Trophoblast cell (in vitro differentiated cells and primary cell): ENCODE measurements around the gene NBAS.

ENCODE experiments used
- DNase-seq, 2 donors: peaks; one replicate each; pipeline ENCODE4 v3.0.0-alpha.2; 2016
- H2AFZ ChIP-seq: 2 replicates; pipeline ENCODE4 v1.6.1; 2013; ENCODE audit warnings: low read length, moderate library complexity, mild to moderate bottlenecking; ENCODE audit not compliant: insufficient read depth, poor library complexity
- H2AK5ac ChIP-seq: 2 replicates; pipeline ENCODE4 v1.6.1; 2013; ENCODE audit warnings: mild to moderate bottlenecking, low read length
- H2BK120ac ChIP-seq: 2 replicates; pipeline ENCODE4 v1.6.1; 2013; ENCODE audit warnings: low read length, mild to moderate bottlenecking, moderate library complexity; ENCODE audit not compliant: insufficient read depth, poor library complexity
- H2BK12ac ChIP-seq: 2 replicates; pipeline ENCODE4 v1.6.1; 2013; ENCODE audit warnings: mild to moderate bottlenecking, low read length, moderate library complexity
- H2BK5ac ChIP-seq: 2 replicates; pipeline ENCODE4 v1.6.1; 2013; ENCODE audit warnings: low read length, low read depth, moderate library complexity, mild to moderate bottlenecking; ENCODE audit not compliant: poor library complexity
- H3K14ac ChIP-seq: 2 replicates; pipeline ENCODE4 v1.6.1; 2013; ENCODE audit warnings: mild to moderate bottlenecking, low read length
- H3K18ac ChIP-seq: 2 replicates; pipeline ENCODE4 v1.6.1; 2013; ENCODE audit warnings: mild to moderate bottlenecking, low read length
- H3K23ac ChIP-seq: 2 replicates; pipeline ENCODE4 v1.6.1; 2013; ENCODE audit warnings: low read length
- H3K27ac ChIP-seq: 2 replicates; pipeline ENCODE4 v1.5.1; 2013; ENCODE audit warnings: low read depth, mild to moderate bottlenecking, inconsistent platforms, low read length, moderate library complexity
- H3K27me3 ChIP-seq: 2 replicates; pipeline ENCODE4 v1.6.1; 2013; ENCODE audit warnings: inconsistent platforms, mild to moderate bottlenecking, low read length, moderate library complexity; ENCODE audit not compliant: insufficient read depth
- H3K36me3 ChIP-seq, 2 experiments: 1 replicate in 1 of 2; 2 replicates in 1 of 2; pipeline ENCODE4 v1.6.1; 2013; ENCODE audit warnings: low read length in 2 of 2, mild to moderate bottlenecking in 2 of 2, moderate library complexity in 1 of 2; ENCODE audit not compliant: insufficient read depth in 2 of 2, control insufficient read depth in 1 of 2
- H3K4ac ChIP-seq: 2 replicates; pipeline ENCODE4 v1.6.1; 2013; ENCODE audit warnings: low read depth, mild to moderate bottlenecking, low read length, moderate library complexity
- H3K4me1 ChIP-seq, 2 experiments: 1 replicate in 1 of 2; 2 replicates in 1 of 2; pipeline ENCODE4 v1.6.1; 2013; ENCODE audit warnings: low read length in 2 of 2, mild to moderate bottlenecking in 2 of 2, moderate library complexity in 1 of 2; ENCODE audit not compliant: insufficient read depth in 2 of 2, control insufficient read depth in 1 of 2
- H3K4me2 ChIP-seq: 2 replicates; pipeline ENCODE4 v1.6.1; 2013; ENCODE audit warnings: inconsistent platforms, mild to moderate bottlenecking, low read length, moderate library complexity
- H3K4me3 ChIP-seq: 2 replicates; pipeline ENCODE4 v1.5.1; 2013; ENCODE audit warnings: mild to moderate bottlenecking, low read depth, low read length, inconsistent platforms
- H3K79me1 ChIP-seq: one replicate; pipeline ENCODE4 v1.6.1; 2013; ENCODE audit warnings: low read length
- H3K79me2 ChIP-seq: 2 replicates; pipeline ENCODE4 v1.6.1; 2013; ENCODE audit warnings: low read length, mild to moderate bottlenecking; ENCODE audit not compliant: control insufficient read depth, insufficient read depth, poor library complexity
- H3K9ac ChIP-seq: 2 replicates; pipeline ENCODE4 v1.6.1; 2013; ENCODE audit warnings: mild to moderate bottlenecking, low read length
- H3K9me3 ChIP-seq: 2 replicates; pipeline ENCODE4 v1.6.1; 2013; ENCODE audit warnings: low read depth, mild to moderate bottlenecking, control low read depth, inconsistent platforms, low read length; ENCODE audit not compliant: insufficient read depth
- H4K12ac ChIP-seq: 2 replicates; pipeline ENCODE4 v1.6.1; 2013; ENCODE audit warnings: low read depth, mild to moderate bottlenecking, low read length, moderate library complexity
- H4K8ac ChIP-seq: 2 replicates; pipeline ENCODE4 v1.6.1; 2013; ENCODE audit warnings: low read depth, mild to moderate bottlenecking, low read length, moderate library complexity
- H4K91ac ChIP-seq: one replicate; pipeline ENCODE4 v1.6.1; 2013; ENCODE audit warnings: low read depth, mild to moderate bottlenecking, low read length, moderate library complexity
- WGBS: extraction: QIAGEN DNeasy Blood & Tissue Kit; methylation state at CpG from one replicate; pipeline ENCODE4 v1.1.7; 2013; ENCODE audit warnings: missing lambda C conversion rate; ENCODE audit not compliant: insufficient read length, insufficient coverage; ENCODE audit errors: extremely low coverage; 5-methylcytosine and 5-hydroxymethylcytosine counted together

Gene NBAS

GRCh38 chr2:15198051-15198450 lies 363.1 kb downstream of the NBAS start:
- no peak overlapping the region for H2AFZ ChIP-seq
- no peaks in the 10 kb centered on the region for H3K79me2 ChIP-seq
- no peak overlapping the region for H3K4me3 ChIP-seq
- peaks cover 3 to 4% of the 10 kb centered on the region in 2 experiments for H3K4me1 ChIP-seq
- no peak overlapping the region for H2AK5ac ChIP-seq
- no peak overlapping the region for H4K12ac ChIP-seq
- H3K79me1 ChIP-seq, result no peaks in the 10 kb centered on the region
- no peak overlapping the region for H4K91ac ChIP-seq
- H2BK120ac ChIP-seq, result no peak overlapping the region
- no CpG with 5 or more reads among the region's 3 CpGs for WGBS
- H3K36me3 ChIP-seq, result no peaks in the 10 kb centered on the region
- no peak overlapping the region for H3K14ac ChIP-seq
- no peak overlapping the region for H3K4me2 ChIP-seq
- no peak overlapping the region for H3K4ac ChIP-seq
- H3K9me3 ChIP-seq, result no peaks in the 10 kb centered on the region
- H3K27ac ChIP-seq, result no peak overlapping the region
- DNase-seq, result no peak
- H3K9ac ChIP-seq, result no peak overlapping the region
- H2BK5ac ChIP-seq, result no peak overlapping the region
- no peak overlapping the region for H4K8ac ChIP-seq
- no peak overlapping the region for H3K18ac ChIP-seq
- no peak overlapping the region for H3K23ac ChIP-seq
- H2BK12ac ChIP-seq, result no peak overlapping the region
- H3K27me3 ChIP-seq, result no peaks in the 10 kb centered on the region

GRCh38 chr2:15195813-15196212 lies 365.3 kb downstream of the NBAS start:
- Histone ChIP-seq H3K4me2 (no peak overlapping the region), H3K27ac (no peak overlapping the region), H3K79me1 (no peaks in the 10 kb centered on the region), H3K4me3 (no peak overlapping the region), H3K4ac (no peak overlapping the region), H4K12ac (no peak overlapping the region), H3K4me1 (peaks cover 6 to 7% of the 10 kb centered on the region in 2 experiments), H3K36me3 (no peaks in the 10 kb centered on the region), H3K14ac (no peak overlapping the region), H3K27me3 (no peaks in the 10 kb centered on the region), H2BK12ac (no peak overlapping the region), H3K18ac (no peak overlapping the region), H3K9ac (no peak overlapping the region), H3K23ac (no peak overlapping the region), H3K9me3 (no peaks in the 10 kb centered on the region), H2AFZ (no peak overlapping the region), H2BK5ac (no peak overlapping the region), H2AK5ac (no peak overlapping the region), H3K79me2 (no peaks in the 10 kb centered on the region), H2BK120ac (no peak overlapping the region), H4K8ac (no peak overlapping the region), H4K91ac (no peak overlapping the region)
- WGBS, result no CpG with 5 or more reads among the region's 4 CpGs
- DNase-seq, result peak; percentile 75 to 94

- H3K79me2 ChIP-seq, result no peaks in the 10 kb centered on the region
- H4K91ac ChIP-seq, result no peak overlapping the region
- peaks cover 0 to 2% of the 10 kb centered on the region in 2 experiments for H3K36me3 ChIP-seq
- H4K12ac ChIP-seq, result no peak overlapping the region
- no peak overlapping the region for H3K4me3 ChIP-seq
- WGBS, result 100% methylated on average over 2 of the region's 4 CpGs
- H3K27ac ChIP-seq, result no peak overlapping the region
- H3K9me3 ChIP-seq, result no peaks in the 10 kb centered on the region
- no peak overlapping the region for H3K9ac ChIP-seq
- no peak overlapping the region for H3K4ac ChIP-seq
- H2AFZ ChIP-seq, result no peak overlapping the region
- peaks cover 6 to 7% of the 10 kb centered on the region in 2 experiments for H3K4me1 ChIP-seq
- no peak overlapping the region for H2AK5ac ChIP-seq
- no peak overlapping the region for H3K4me2 ChIP-seq
- no peaks in the 10 kb centered on the region for H3K27me3 ChIP-seq
- no peak overlapping the region for H2BK5ac ChIP-seq
- no peak overlapping the region for H3K14ac ChIP-seq
- H2BK120ac ChIP-seq, result no peak overlapping the region
- H3K18ac ChIP-seq, result no peak overlapping the region
- peak; percentile 20 to 65 for DNase-seq
- H4K8ac ChIP-seq, result no peak overlapping the region
- no peak overlapping the region for H2BK12ac ChIP-seq
- H3K79me1 ChIP-seq, result no peaks in the 10 kb centered on the region
- H3K23ac ChIP-seq, result no peak overlapping the region
Measured at GRCh38 chr2:15191789-15192188, 369.3 kb downstream of the NBAS start.

- H4K12ac ChIP-seq, result no peak overlapping the region
- H3K79me1 ChIP-seq, result no peaks in the 10 kb centered on the region
- WGBS, result no CpG with 5 or more reads among the region's 2 CpGs
- H3K79me2 ChIP-seq, result no peaks in the 10 kb centered on the region
- H2BK5ac ChIP-seq, result no peak overlapping the region
- DNase-seq, result no peak
- no peaks in the 10 kb centered on the region for H3K27me3 ChIP-seq
- no peak overlapping the region for H3K9ac ChIP-seq
- peaks cover 0 to 2% of the 10 kb centered on the region in 2 experiments for H3K36me3 ChIP-seq
- H2AFZ ChIP-seq, result no peak overlapping the region
- no peak overlapping the region for H4K91ac ChIP-seq
- no peak overlapping the region for H3K4me3 ChIP-seq
- no peak overlapping the region for H3K23ac ChIP-seq
- no peak overlapping the region for H3K18ac ChIP-seq
- H3K14ac ChIP-seq, result no peak overlapping the region
- H3K27ac ChIP-seq, result no peak overlapping the region
- no peak overlapping the region for H3K4me2 ChIP-seq
- peaks cover 3% of the 10 kb centered on the region in 2 experiments for H3K4me1 ChIP-seq
- no peaks in the 10 kb centered on the region for H3K9me3 ChIP-seq
- no peak overlapping the region for H4K8ac ChIP-seq
- H2BK12ac ChIP-seq, result no peak overlapping the region
- H2AK5ac ChIP-seq, result no peak overlapping the region
- no peak overlapping the region for H3K4ac ChIP-seq
- H2BK120ac ChIP-seq, result no peak overlapping the region
Measured at GRCh38 chr2:15189216-15189615, 371.9 kb downstream of the NBAS start.
